Left ventricle myocardium inferior (tissue), 1 donor: ENCODE measurements around the gene QARS1. TPM values are rescaled to one million over a fixed set of nuclear protein-coding genes. Genes with fewer than 3 reads are reported as not detected.

Experiments used
- DNase-seq: peaks from one replicate; pipeline ENCODE4 v3.0.0-alpha.2; 2020
- H3K27ac ChIP-seq: fragments of 200-600 bp; replicated peaks from 2 replicates; pipeline ENCODE4 v1.8.0; 2021
- H3K27me3 ChIP-seq: fragments of 200-600 bp; 2 replicates; pipeline ENCODE4 v1.8.0; 2021; ENCODE audit warnings: low read depth
- H3K36me3 ChIP-seq: fragments of 200-600 bp; 2 replicates; pipeline ENCODE4 v1.8.0; 2021
- H3K4me1 ChIP-seq: fragments of 200-600 bp; 2 replicates; pipeline ENCODE4 v1.8.0; 2021
- H3K4me3 ChIP-seq: fragments of 200-600 bp; 2 replicates; pipeline ENCODE4 v1.8.0; 2021; ENCODE audit warnings: mild to moderate bottlenecking, moderate library complexity
- H3K9me3 ChIP-seq: fragments of 200-600 bp; replicated peaks from 2 replicates; pipeline ENCODE4 v1.8.0; 2021
- intact Hi-C: fragments of 100-400 bp; cut with micrococcal nuclease; formaldehyde crosslinking; loops from one replicate; pipeline ENCODE4 v1.11.0; 2022
- total RNA-seq: library from RNA; stranded (reverse); fragmentation: NEBNext Ultra II Directional; extraction: Animal tissue kit (Norgen Biotek cat#: 25700); gene quantifications from one replicate; pipeline ENCODE4 v1.2.1, GENCODE V29; 2021
- TF ChIP-seq, protein P1 (sequence below): fragments of 200-600 bp; IDR thresholded peaks from 2 replicates; pipeline ENCODE4 v1.8.0; 2021; ENCODE audit warnings: antibody characterized with exemption, mild to moderate bottlenecking, borderline replicate concordance
- donor health status: DM: no; HTN: yes; CAD: no; lungs with severe emphysema.

QARS1 gene
- total RNA-seq, 1 donor from 2014 or later: 203 TPM

DNA sequence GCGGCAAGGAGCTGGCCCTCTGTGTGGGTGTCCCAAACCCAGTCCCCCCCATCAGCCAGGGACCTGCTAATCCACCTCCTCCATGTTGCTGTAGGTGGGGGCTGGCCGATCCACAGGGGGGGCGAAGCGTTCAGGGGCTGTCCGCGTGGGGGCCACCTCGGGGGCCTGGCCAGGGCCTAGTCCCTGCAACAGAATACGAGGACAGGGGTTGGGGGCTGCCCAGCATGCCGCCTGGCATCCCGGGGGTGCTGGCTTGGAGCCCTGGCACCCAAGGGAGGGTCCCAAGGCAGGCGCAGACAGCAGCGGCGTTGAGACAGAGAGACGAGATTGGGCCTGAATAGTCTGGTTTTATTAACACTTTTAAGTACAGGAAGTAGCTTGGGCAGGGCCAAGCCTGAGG lies 3.8 kb upstream of the QARS1 start:
- DNase-seq: no peak

DNA sequence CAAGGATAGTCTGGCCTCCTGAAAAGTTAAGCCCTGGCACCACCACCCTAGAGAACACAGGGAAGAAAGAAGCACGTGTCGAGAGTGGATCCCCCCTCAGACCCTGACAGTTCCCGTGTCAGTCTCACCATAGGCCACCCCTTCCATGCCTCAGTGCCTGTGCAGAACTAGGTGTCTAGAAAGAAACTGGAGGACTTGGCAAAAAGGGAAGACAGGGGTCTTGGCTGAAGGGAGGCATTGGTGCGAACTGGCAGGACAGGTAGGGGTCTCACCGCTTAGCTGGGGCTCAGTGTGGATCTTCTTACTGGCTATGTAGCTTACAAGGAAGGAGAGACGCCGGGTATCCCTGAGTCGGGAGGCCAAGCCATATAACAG lies 518 bp downstream of the QARS1 start:
- intact Hi-C loops: no loop called here
- TF ChIP-seq, protein P1, sequence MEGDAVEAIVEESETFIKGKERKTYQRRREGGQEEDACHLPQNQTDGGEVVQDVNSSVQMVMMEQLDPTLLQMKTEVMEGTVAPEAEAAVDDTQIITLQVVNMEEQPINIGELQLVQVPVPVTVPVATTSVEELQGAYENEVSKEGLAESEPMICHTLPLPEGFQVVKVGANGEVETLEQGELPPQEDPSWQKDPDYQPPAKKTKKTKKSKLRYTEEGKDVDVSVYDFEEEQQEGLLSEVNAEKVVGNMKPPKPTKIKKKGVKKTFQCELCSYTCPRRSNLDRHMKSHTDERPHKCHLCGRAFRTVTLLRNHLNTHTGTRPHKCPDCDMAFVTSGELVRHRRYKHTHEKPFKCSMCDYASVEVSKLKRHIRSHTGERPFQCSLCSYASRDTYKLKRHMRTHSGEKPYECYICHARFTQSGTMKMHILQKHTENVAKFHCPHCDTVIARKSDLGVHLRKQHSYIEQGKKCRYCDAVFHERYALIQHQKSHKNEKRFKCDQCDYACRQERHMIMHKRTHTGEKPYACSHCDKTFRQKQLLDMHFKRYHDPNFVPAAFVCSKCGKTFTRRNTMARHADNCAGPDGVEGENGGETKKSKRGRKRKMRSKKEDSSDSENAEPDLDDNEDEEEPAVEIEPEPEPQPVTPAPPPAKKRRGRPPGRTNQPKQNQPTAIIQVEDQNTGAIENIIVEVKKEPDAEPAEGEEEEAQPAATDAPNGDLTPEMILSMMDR: no peak

More for the DNA sequence above, 3.8 kb upstream of the QARS1 start:
- H3K9me3 ChIP-seq: no peaks in the 10 kb centered on the region
- no peak overlapping the region for H3K27ac ChIP-seq
- no peaks in the 10 kb centered on the region for H3K27me3 ChIP-seq
- TF ChIP-seq, protein P1: no peak
- H3K4me3 ChIP-seq: no peak overlapping the region
- intact Hi-C loops: no loop called here
- H3K4me1 ChIP-seq: peaks cover 34% of the 10 kb centered on the region
- peaks cover 69% of the 10 kb centered on the region for H3K36me3 ChIP-seq

DNA sequence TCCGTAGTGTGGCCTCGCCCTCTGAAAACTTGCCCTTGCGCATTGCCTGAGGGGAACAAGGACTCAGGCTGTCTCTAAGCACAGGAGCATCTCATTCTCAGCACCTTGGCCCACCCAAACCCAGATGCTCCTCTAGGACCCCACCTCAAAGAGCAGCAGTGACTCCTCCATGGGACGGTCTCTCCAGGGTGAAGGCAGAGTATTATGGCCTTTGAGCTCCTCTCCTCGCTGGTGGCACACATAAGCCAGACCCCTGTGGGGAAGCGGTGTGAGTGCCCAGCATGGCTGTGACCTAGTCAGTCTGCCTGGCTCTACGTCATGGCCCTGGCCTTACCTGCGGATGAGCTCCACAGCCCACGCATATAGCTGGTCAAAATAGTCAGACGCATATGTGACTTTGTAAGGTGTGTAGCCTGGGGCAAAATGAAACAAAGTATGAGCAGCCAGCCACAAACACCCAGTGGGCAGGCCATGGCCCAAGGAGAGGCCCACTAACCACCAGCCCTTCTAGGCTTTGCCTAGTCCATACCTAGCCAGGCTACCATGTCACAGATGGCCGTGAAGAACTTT lies 4.4 kb downstream of the QARS1 start:
- no peaks in the 10 kb centered on the region for H3K9me3 ChIP-seq
- intact Hi-C loops: no loop called here
- no peak for DNase-seq
- peaks cover 76% of the 10 kb centered on the region for H3K36me3 ChIP-seq
- H3K4me1 ChIP-seq: peaks cover 43% of the 10 kb centered on the region
- H3K27me3 ChIP-seq: no peaks in the 10 kb centered on the region
- H3K27ac ChIP-seq: no peak overlapping the region
- TF ChIP-seq, protein P1: no peak
- H3K4me3 ChIP-seq: no peak overlapping the region

More for the DNA sequence above, 518 bp downstream of the QARS1 start:
- peaks cover 33% of the 10 kb centered on the region for H3K4me1 ChIP-seq
- no peaks in the 10 kb centered on the region for H3K27me3 ChIP-seq
- H3K4me3 ChIP-seq: peak overlapping the region; percentile 89
- peaks cover 69% of the 10 kb centered on the region for H3K36me3 ChIP-seq
- H3K9me3 ChIP-seq: no peaks in the 10 kb centered on the region
- H3K27ac ChIP-seq: peak overlapping the region; percentile 96
- no peak for DNase-seq

DNA sequence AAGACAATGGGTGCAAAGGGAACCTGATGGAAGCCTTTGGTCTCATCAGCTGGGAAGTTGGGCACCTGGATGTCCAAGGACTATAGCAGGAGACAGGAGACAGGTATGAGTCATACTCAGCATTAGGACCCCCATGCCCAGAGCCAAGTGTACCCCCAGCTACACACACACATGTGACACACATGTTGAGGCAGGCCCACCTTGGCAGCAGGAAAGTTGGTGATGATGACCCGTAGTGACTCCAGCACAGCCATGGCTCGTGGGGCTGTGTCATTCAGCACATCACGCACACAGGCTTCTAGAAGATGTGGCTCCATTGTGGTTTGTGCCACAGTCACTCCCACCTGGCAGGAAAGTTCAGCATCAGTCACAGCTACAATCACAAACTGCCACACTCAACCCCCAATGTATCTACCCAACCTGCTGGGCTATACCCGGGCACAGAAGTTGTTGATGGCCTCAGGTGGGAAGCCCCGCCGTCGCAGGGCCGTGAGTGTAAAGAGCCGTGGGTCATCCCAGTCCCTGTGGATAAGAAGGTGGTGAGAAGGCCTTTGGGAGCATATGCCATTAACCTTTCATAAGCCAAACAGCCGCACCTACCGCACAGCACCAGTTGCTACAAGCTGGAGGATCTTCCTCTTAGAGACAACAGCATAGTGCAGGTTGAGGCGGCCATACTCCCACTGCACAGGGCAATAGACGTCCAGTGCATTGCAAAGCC lies 5.5 kb downstream of the QARS1 start:
- Histone ChIP-seq H3K4me1 (peaks cover 45% of the 10 kb centered on the region), H3K36me3 (peaks cover 76% of the 10 kb centered on the region), H3K4me3 (no peak overlapping the region), H3K9me3 (no peaks in the 10 kb centered on the region), H3K27me3 (no peaks in the 10 kb centered on the region), H3K27ac (peak overlapping the region; percentile 47)
- no peak for DNase-seq
- intact Hi-C loops: no loop called here
- TF ChIP-seq, protein P1: no peak

DNA sequence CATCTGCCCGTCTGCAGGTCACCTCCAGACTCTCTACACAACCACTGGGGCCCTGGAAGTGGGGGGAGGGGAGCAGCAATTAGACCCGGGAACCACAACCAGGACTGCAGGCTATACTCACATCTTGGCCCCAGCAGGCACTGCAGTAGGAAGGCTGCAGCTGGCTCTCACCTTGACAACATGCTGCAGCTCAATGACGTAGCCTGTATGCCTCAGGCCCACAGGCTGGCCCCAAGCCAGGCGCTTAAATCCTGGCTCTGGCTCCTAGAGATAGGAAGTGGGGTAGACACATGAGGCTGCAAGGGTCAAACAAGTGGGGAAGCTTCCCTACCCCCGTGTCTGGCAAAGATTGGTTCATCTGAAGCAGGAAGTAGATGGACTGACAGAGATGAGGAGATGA lies 6.1 kb downstream of the QARS1 start:
- H3K4me1 ChIP-seq: peaks cover 43% of the 10 kb centered on the region
- peaks cover 75% of the 10 kb centered on the region for H3K36me3 ChIP-seq
- H3K27ac ChIP-seq: peak overlapping the region; percentile 47
- intact Hi-C loops: no loop called here
- TF ChIP-seq, protein P1: no peak
- H3K4me3 ChIP-seq: no peak overlapping the region
- no peaks in the 10 kb centered on the region for H3K9me3 ChIP-seq
- DNase-seq: peak; percentile 63
- no peaks in the 10 kb centered on the region for H3K27me3 ChIP-seq
